Hematopoietic multipotent progenitor cell (in vitro differentiated cells): Measurements from ENCODE around the gene LPP. TPM values are rescaled to one million over a fixed set of nuclear protein-coding genes. Genes with fewer than 3 reads are reported as not detected.

ENCODE experiments used
- DNase-seq, 3 donors: peaks; one replicate each; pipeline ENCODE4 v3.0.0-alpha.2; 2011 to 2015; ENCODE audit warnings: low read depth in 2 of 3, low spot score in 2 of 3
- total RNA-seq: library from RNA; depleted of rRNA; stranded (reverse); fragments of >200 nt; gene quantifications from one replicate; pipeline ENCODE4 v1.2.3, GENCODE V29; 2012

Gene LPP
- total RNA-seq, 1 donor: 11.6 TPM

DNA sequence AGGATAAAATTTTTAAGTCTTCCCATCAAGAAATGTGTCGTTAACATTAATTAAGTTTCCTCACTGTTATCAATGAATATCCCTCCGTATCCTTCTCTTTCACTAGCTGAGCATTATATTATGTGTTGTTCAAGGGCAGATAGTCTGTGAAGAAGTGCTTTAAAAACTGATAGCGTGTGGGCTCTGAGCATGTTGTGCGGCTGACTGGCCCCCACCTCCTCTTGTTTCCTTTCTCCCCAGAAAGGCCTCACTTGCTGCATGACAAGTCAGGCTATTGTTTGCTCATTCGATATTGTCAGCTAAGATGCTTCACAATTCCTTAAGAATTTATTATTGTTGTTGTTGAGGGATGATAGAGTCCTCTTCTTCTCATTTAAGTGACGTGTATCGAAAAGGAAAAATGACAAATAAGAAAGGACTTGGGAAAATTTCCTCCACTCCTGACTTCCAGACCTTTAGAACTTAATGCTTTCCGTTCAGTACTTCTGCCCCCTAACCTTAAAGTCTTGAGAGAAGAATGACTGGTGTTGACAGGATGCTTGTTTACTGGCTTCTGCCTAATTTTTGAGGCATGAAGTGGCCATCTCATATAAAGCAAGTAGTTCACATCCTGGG, 298.3 kb downstream of the LPP start:
- DNase-seq: no peak

DNA sequence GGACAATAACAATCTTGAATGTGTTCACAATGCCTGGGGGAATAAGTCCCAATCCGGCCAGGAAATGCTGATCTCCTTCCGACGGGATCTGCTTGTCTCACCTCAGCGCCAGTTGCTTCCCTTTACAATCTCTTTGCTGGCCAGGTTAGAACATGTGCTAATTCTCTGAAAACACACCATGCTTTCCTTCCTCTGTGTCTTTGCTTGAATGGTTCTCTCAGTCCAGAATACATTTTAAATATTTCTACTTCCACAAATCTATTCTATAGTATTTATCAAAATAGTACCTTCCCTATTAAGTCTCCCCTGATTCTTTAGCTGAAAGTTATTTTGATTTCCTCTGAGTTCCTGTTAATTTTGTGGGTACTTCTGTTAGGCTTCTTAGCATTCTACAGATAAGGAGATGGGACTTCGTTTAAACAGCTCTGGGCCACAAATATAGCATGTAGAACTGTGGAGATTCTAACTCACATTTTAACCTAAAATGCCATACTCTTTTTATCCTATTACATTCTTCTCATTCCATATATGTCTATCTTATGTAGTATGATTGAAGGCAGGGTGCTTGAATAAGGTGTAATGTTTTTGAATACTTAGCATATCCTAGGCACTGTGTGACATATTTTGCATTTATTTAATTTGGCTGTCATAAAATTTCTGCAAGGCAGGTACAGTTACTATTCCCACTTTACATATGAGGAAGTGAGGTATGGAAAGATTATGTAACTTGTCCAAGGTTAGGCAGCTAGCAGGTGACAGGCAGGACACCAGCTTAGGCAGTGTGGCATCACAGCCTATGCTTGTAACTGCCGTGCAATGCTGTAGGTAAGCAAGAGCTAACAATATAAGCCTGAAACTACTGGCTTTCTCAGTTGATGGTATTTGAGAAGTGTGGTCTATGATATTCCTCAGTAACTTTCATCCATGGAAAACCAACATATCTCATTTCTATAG, 299.8 kb downstream of the LPP start:
- DNase-seq: no peak

DNA sequence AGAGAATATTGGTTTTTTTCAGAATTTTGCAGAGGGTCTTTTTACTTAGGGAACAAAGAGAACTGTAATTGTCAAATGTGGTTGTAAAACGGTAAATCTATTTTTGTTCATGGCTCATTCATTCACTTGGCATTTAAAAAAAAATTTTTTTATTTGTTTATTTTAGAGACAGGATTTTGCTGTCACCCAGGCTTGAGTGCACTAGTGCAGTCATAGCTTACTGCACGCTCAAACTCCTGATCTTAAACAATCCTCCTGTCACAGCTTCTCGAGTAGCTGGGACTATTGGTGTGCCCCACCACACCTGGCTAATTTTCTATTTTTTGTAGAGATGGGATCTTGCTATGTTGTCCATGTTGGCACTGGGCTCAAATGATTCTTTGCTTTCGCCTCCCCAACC, 301.8 kb downstream of the LPP start:
- DNase-seq: no peak

DNA sequence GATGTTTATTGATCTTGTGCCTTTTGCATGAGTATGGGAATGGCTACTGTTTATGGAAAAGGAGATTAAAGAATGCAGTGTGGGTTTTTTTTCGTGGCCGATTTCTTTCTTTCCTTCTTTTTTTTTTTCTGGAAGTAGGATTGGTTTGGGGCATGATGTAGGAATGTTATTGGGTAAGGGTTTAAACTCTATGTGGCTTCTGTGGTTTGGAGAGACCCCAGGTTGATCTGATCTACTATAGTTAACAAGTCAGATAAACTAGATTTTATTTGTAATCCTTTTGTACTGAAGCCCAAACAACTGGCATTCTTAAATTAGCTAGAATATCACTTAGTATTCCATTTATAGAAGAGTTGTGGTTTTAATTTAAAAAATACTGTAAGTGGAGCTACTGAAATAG, 304.8 kb downstream of the LPP start:
- no peak for DNase-seq

DNA sequence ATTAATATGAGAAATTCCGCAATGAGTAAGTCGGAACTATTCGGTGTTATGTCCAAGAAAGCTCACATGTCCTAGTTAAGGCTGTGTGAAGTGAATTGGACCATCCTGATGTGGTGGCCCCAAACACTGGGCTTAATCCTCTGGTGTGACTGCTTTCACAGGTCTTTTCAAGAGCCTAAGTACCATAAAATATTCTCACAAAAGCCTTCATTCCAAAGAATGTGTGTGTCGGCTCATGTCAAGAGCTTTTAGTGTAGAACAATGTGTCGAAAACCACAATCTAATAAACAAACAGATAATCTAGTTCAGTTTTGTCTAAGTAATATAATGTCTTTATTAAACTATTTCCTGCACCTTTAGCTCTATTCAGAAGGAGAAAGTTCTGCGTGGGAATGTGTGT, 311.4 kb downstream of the LPP start:
- DNase-seq: no peak

DNA sequence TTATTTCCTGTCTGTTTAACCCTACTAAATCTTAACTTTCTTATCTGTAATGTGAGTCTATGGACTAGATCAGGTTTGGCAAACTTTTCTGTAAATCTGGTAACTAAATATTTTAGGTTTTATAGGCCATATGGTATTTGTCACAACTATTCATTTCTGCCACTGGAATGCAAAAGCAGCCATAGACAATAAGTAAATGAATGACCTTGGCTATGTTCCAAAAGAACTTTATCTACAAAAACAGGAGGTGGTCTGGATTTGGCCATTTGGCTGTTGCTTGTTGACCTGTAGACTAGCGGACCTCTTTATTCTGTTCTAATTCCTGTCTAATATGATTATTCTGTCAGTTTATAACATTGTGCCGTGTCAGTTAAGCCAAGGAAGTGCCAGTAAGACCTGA, 314.2 kb downstream of the LPP start:
- DNase-seq: no peak

DNA sequence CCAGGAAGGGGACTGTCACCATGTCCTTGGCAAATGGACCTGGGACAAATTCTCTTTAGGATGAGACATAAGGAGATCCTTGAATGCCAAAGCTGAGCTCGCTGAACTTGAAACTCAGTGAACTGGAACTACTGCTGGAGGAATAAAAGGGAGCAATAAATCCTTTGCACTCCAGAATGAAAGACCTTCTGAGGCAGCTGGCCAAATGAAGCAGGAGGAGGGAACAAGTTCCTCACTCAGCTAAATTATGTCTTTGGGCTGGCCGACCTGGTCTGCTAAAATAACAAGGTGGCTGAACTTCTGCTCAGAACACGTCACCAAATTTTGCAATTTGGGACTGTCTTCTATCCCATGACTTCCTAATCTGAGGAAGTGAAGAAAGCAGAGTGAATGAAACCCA, 314.7 kb downstream of the LPP start:
- no peak for DNase-seq

DNA sequence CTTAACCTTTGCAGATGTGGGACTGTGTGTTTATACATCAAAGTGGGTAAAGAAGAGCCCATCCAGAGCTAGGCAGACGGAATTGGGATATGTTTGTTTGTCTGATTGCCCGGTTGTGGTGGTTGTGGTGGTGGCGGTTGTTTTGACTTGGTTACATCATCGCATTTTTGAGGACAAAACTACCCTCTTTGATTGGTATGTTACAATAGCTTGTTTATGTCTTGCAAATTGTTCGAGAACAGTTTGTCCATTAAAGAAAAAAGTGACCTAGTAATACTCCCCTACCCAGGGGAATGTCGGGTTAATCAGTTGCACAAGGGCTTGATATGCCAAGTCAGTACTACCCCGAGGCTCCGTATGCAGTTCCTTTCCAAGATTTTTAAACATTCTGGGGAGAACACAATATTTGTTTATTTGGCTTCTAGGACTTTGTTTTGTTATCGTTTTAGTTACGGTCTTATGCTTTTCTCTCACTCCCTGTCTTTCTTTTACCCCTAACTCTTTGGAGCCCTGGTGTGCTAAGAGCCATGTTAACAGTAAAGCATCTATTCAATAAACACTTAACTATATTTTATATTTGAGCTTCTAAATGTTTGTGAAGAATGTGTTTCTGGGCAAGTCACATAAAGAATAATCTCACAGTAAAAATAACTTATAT, 315.4 kb downstream of the LPP start:
- DNase-seq: no peak

DNA sequence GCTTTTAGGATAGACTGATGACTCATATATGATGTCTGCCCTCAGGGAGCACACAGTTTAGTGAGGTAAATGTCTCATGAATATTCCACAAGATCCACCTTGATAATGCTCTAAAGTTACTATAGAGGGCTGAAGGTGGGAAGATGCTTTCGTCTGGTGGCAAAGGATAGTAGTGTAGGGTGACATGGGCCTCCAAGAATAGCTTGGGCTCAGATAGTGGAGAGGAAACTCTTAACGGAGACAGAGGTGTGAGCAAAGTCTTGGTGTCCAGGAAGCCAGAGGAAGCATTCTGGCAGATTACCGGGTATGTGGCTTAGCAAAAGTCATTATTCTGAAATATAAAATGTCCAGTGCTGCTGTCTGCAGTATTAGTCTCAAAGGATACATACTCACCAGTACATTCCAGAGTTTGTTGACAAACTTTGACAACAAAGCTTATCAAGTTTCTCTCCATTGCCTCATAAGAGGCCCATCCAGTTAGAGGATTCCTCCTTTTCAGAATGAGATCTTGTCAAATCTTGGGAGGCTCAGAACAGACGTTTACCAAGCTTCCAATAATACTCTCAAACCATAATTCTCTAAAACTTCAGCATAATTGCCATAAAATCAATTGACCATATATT, 316.7 kb downstream of the LPP start:
- no peak for DNase-seq

- DNase-seq: no peak
These were observed 317.8 kb downstream of the LPP start for GRCh38 chr3:188471723-188472122.

DNA sequence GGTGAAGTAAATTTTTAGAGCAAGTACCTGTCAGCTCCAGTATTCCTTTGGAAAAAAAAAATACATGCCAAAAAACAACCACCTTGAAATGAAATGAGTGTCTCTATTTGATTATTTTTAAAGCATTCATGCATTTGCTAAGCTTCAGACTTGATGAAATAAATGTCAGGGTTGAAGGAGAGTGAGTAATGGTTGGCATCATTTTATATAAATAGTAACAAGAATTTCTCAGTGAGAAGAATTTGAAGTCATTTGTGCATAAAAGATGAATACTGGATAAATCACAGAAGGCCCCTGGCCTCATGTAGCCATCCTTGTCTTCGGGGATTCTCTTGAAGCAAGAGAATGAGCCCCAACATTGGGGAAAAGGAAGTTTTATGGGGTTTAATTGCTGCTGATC, 318.4 kb downstream of the LPP start:
- no peak for DNase-seq

- no peak for DNase-seq
These were observed 319.1 kb downstream of the LPP start for GRCh38 chr3:188473045-188473444.

DNA sequence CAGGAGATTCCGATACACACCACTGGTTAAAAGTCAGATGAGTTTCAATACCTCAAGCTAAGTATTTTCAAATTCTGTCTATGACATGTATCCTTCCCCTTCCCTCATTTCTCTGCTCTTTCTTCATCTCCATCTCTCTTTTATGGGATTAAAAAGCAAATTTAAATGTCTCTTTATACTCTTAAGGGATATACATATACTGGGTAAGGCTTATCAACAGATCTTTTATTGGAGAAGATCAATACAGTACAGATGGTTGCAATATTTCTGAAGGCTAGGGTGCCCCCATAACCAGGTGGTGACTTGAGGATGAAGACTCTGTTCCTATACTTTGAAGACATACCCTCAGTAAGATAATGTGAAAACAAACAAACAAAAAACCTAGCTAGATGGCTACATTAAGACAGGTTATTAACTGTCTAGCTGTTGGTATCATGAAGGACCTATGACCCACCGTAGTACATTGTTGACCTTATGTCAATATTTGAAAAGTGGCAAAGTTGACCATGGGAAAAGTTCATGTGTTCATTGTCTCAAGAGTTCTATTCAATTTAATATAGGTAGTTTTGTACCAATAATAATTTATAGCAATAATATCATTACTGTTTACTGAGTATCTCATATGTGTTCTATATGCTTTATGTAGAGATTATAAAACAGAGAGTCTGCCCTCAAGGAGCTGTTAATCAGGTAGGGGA, 319.8 kb downstream of the LPP start:
- DNase-seq: no peak

DNA sequence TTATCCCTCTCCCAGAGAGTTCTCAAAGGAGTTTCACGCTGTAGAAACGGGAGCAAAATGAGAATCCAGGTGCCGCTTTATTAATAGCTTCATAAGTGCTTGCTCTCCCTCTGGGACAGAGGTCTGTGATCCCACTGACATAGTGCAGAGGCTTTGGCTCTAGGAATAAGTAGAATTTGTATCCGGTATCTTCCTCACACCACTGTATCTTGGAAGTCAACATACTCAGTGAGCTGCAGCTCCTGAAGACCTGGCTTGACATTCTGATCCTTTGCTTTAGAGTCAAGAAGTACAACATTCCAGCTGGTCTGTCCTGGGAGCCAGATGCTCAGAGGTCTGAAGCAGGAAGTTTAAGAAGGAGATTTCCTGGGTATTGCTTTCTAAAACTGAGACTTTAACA, 323.0 kb downstream of the LPP start:
- DNase-seq: no peak

- DNase-seq: no peak
These were observed 326.1 kb downstream of the LPP start for GRCh38 chr3:188480011-188480410.

DNA sequence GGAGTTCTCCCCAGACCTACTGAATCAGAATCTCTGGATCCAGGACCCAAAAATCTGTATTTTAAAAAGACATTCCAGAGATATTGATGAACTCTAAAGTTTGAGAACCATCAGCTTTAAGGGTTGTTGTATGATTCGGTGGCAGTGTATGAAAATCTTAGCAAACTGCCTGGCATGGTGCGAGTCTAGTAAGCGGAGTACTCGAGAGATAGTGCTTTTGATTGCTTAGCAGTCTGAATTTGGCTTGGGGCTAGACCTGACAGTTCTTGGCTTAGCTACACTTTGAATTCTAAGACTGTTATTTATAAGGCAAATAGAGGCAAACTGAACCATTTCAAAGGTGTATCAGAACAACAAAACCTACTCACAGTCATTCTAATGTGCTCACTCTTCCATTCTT, 329.0 kb downstream of the LPP start:
- no peak for DNase-seq

GRCh38 chr3:188486126-188486525, 332.2 kb downstream of the LPP start:
- no peak for DNase-seq

GRCh38 chr3:188486952-188487351, 333.0 kb downstream of the LPP start:
- no peak for DNase-seq

- DNase-seq: no peak
These were observed 333.7 kb downstream of the LPP start for GRCh38 chr3:188487652-188488051.

GRCh38 chr3:188488801-188489200, 334.8 kb downstream of the LPP start:
- peak in 1 of 3 donors; percentile 18 for DNase-seq
